ENCODE measurements around the gene ITPK1.

The ITPK1 gene

DNA sequence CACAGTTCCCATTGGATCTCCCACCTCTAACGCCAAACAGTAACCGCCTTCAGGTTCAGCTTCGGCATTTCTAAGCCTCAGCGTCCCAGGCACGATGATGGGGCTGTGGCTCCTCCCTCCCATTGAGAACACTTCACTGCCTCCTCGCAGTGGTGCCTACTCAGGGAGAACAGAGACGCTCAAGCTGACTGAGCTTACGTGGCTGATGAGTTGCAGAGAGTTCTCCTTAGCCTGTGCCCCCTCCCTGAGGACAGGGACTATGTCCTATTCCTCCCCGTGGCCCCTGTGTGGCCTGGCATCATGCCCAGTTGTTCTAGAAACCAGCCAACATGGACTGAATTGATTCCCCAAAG lies 87.0 kb downstream of the ITPK1 start:
- no peak for DNase-seq (ENCODE audit: low read depth in 2 of 2)

DNA sequence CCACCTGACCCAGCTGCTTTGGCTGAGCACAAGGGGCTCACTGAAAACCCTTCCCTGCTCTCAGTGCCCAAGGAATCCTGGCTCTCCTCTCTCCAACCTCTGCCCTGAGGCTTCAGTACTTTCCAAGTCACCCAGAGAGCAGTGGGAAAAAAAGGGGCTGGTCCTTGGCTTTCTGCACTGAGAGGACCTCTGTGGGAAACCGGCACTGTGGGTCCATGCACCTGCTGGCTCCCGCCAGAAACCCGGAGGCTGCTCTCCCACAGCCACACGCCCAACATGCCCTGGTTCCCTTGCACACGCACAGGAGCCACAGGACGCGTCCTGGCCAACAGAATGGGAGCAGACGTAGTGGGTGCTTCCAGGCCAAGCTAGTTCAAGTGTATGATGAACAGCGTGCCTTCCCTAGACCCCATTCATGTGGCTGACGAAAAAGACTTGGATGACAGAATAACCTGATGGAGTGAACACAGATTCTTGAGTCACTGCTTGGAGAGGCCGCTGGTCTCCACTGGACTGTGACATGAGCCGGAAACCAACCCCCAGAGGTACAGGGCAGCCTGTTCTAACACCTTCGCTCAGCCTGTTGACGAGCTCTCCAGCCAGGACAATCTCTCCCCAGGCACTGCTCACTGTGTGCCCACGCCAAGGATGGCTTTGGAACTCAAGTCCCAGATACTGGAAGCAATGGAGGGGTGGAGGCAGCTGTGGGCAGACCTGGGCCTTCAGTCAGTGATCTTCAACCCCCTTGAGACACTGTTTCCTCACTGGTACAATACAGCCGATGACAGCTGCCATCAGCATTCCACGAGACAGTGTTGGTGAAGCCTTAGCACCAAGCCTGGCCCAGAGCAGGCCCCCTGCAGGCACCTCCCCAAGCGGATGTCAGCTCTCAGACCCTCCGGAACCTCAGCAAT lies 87.7 kb downstream of the ITPK1 start:
- no peak for DNase-seq (ENCODE audit: low read depth in 2 of 2)

DNA sequence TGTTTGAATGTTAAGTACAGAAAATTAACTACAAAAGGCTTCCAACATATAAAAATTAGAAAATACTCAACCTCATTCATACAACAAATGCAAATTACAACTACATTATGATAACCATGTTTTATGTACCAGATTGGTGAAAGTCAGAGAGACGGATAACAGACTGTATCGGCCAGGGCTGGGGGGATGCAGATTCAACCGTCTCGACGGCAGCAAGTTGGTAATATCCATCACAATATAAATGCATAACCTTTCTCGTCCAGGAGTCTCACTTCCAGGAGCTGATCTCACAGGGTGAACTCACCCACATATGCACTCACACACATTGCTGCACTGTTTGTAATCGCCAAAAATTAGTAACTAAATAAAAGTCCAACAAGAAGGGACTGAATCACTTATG lies 89.4 kb downstream of the ITPK1 start:
- DNase-seq (ENCODE audit: low read depth in 2 of 2) = no peak

DNA sequence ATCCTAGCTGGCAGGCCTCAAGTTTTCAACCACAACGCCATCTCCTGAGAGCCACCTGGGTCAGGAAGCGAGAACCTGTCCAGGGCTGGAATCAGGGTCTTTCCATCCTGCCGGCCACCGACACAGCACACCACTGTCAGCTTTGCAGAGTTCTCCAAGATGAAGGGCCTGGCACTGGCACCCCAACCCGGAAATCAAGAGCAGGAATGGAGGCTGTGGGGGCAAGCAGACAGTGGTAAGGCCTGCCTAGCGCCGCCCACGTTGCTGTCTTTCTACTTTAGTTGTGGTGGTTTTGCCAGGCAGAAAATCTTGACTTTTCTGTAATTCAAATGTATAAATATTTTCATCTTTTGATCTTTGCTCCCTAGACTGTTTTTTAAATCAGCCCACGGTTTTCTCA lies 90.7 kb downstream of the ITPK1 start:
- no peak for DNase-seq (ENCODE audit: low read depth in 2 of 2)

DNA sequence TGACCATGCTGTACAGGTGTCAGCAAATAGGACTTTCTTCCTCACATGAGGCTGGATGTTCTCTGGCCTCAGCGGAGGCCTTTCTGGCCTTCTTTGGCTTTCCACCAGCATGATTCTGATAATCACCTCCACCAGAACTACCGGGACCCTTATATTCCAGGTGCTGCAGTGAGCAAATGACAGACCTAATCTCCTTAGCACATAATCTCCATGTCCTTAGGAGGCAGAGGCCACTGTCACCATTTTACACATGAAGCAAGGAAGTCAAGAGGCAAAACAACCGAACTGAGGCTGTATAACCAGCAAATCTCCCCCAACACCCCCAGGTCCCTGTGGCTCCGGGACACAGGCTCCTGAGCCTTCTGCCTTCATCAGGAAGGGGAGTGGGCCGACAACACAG lies 91.2 kb downstream of the ITPK1 start:
- DNase-seq (ENCODE audit: low read depth in 2 of 2) = no peak

GRCh38 chr14:93023802-93024434 lies 91.8 kb downstream of the ITPK1 start:
- DNase-seq (ENCODE audit: low read depth in 2 of 2) = no peak

- no peak for DNase-seq (ENCODE audit: low read depth in 2 of 2)
Observed at GRCh38 chr14:93023039-93023438, 92.7 kb downstream of the ITPK1 start.

DNA sequence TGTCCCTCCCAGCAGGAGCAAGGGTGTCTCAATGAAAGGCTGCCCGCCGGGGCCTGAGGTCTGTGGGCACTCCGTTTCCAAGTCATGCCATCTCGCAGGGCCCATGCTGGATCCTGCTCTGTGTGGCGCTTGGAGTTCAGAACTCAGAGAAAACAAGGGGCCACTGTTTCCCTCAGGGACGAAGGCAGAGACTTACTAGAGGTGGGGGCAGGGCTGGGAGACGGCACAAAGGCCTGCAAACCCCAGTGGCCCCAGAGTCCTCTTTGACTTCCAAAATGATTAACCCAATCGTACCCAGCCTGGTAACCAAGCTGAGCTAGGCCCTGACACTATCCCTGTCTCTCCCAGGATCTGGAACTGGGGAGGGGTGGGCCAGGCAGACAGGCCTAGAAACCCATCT lies 95.8 kb downstream of the ITPK1 start:
- no peak for DNase-seq (ENCODE audit: low read depth in 2 of 2)

- no peak for DNase-seq (ENCODE audit: low read depth in 2 of 2)
Observed at GRCh38 chr14:93019367-93019843, 96.3 kb downstream of the ITPK1 start.

DNA sequence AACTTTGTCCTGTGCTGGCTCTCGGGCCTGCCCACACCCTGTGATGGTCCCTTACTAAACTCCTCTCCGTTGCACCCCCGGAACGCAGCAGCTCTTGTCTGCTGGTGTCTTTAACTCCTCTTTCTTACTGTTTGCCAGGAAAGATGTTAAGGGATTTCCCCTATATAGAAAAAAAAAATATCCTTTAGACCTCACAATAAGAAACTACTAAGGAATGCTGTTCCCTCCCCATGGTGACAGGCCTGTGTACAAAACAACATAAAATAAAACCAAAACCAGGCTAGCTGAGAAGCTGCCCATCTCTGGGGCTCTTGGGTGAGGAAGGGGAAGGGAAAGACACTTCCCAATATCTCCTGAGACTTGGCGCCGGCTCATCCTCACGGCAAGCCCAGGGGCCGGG lies 97.4 kb downstream of the ITPK1 start:
- DNase-seq (ENCODE audit: low read depth in 2 of 2) = no peak

- no peak for DNase-seq (ENCODE audit: low read depth in 2 of 2)
Observed at GRCh38 chr14:93017898-93018297, 97.8 kb downstream of the ITPK1 start.

DNA sequence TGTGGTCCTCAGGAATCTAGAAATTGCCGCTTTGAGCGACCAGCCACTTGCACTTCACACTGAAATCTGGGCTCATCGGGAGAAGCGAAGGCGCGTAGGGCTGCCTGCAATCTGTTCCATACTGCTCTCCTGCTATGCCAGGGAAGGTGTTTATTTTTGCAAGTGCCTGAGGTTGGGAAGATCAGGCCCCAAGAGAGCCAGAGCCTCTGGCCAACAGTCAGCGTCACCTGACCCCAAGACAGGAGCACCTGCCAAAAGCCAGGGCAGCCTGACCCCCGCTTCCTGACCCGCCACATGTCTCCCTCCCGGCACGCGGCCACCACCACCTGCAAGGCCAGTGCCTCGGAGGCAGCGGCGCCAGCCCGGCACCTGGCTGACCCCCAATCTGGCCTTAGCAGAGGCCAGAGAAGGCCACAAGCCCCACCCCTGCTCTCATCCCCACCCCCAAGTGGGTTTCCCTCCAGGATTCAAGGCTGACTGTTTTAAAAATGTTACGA lies 98.4 kb downstream of the ITPK1 start:
- no peak for DNase-seq (ENCODE audit: low read depth in 2 of 2)

DNA sequence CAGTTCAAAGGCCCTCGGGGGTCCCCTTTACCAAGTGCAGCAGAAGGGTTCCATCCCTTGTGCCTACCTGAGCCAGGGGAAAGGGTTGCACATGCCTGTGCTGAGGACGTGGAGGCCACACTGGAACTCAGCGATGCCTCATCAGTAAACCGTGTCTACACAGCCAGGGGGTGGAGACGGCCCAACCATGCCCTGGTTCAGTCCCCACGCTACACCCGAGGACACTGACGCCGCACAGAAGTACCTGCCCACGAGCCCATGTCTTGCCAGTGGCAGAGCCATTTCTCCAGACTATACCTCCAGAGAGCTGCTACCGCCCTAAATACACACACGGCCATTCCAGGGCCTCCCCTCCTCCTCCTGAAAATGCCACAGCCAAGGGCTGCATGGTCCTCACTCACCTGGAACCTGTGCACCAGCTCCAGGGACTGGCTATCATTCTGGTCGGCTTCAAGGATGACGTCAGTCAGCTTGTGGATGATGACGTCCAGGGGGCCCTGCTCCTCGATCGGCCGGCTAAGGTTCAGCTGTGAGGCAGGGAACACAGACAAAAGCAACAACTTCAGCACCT lies 99.4 kb downstream of the ITPK1 start:
- DNase-seq (ENCODE audit: low read depth in 2 of 2) = no peak

GRCh38 chr14:93015505-93015904 lies 100.2 kb downstream of the ITPK1 start:
- DNase-seq (ENCODE audit: low read depth in 2 of 2) = no peak

- no peak for DNase-seq (ENCODE audit: low read depth in 2 of 2)
Observed at GRCh38 chr14:93015064-93015463, 100.7 kb downstream of the ITPK1 start.

GRCh38 chr14:93014058-93015023 lies 101.4 kb downstream of the ITPK1 start:
- DNase-seq (ENCODE audit: low read depth in 2 of 2) = no peak

- DNase-seq (ENCODE audit: low read depth in 2 of 2) = no peak
Observed at GRCh38 chr14:93012951-93013719, 102.6 kb downstream of the ITPK1 start.

DNA sequence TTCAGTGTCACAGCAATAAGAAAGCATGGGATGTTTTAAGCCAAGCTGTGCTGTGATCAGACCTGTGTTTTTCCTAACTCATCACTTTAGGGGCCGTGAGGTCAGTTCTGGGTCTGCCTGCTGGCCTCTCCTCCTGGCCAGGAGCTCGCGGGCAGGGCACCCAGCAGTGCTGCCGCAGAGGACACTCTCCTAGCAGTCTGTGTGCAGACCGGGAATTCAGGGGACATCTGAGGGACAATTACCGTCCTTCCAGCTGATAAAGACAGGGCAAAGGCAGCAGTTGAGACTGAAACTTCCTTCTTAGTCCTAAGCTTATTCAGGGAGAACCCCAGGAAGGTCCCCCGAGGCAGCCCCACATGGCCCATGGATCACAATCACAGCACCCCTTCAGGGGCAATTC lies 103.2 kb downstream of the ITPK1 start:
- no peak for DNase-seq (ENCODE audit: low read depth in 2 of 2)

DNA sequence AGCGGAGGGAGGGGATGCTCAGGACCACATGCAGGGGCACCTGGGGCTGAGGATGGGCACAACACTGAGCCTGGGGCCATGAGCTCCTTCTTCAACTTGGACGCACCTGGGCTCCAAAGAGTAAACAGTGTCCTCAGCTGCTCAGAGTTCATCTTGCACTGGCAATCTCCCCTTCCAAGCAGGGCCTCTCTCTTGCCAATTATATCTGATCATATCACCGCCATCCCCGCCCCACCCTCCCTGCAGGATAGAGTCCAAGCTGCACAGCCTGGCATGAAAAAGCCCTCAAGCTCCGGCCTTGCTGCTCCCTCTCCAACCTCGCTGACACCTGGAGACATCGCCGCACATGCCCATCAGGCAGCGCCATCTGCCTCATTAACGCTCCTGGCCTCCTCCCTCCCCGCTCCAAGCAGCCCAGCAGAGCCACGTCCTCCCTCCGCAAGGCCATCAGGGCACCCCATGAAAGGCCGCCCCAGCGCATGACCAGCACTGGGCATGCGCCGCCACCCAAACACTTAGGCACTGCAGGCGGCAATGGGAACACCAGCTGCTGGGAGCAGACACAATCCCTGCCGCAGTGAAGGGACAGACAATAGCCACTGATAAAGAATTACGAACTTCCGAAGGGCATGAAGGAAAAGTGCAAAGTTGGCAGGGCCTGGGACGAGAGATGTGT lies 103.9 kb downstream of the ITPK1 start:
- DNase-seq (ENCODE audit: low read depth in 2 of 2) = no peak

DNA sequence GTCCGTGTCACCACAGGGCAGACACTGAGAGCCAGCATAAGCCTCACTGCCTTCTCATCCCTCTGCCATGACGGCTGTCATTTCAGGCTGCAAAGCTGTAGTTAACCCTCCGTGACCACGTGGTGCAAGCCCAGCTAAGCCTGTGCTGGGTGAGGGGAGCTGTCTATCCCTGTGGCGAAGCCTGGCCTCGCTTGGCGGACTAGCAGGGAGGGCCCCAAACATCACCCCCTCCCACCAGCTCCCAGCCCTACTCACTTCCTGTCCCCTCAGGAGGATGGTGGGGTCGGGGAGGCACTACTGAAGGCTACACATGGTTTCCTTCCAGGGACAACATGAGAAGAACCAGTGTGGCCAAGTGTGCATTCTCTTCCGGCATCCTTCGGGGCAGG lies 104.6 kb downstream of the ITPK1 start:
- DNase-seq (ENCODE audit: low read depth in 2 of 2) = no peak

Data from stimulated activated CD4-positive, alpha-beta T cell treated with anti-CD3 and anti-CD28 coated beads, Interleukin-1b, Interleukin-23, amount 100 ng/mL, for 1 hour (primary cell).